ENCODE data around the gene LMX1B.
A peak's percentile ranks its signal among the peaks of the same experiment; 100 is the strongest.

The LMX1B gene

DNA sequence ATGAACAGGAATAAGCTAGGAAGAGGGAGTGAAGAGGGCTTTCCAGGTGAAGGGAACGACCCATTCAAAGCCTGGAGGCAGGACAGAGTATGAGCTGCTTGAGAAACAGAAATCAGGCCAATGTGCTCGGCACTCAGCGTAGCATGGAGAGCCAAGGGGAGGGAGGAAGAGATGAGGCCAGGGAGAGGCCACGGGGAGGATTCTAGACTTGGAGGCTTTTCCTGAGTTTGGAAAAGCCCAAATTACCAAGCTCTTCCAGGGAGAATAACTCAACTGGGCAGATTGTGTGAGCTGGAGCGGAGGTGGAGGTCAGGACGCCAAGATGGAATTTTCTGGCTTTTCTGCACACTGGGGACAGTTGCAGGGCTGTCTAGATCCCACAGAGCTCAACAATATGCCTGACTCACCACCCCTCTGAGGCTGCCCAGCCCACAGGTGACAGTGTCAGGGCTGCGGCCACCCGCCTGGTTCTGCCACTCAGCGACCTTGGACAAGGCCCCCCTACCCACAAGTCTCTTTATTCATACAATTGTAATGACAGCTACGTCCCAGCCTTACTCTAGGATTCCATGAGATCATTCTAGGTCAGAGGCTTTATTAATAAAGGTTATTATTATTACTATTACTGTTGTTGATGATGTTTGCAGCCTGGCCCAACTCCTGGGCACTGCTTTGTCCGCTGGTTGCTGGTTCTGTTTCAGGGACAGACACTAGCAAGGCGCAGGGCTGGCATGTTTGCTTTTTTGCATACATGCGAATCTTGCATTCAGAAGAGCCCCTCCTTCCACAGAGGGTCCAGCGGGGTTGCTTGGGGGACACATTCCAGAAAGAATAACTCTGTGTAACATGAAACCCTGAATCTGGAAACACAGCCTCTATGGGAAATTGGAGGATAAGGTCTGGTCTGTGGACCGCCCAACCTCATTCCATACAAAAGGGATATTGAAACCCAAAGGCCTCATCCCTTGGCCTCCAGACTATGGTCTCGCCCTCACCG is 9.4 kb upstream of the LMX1B start:
- DNase-seq (ENCODE audit: low read depth in 2 of 2): no peak

DNA sequence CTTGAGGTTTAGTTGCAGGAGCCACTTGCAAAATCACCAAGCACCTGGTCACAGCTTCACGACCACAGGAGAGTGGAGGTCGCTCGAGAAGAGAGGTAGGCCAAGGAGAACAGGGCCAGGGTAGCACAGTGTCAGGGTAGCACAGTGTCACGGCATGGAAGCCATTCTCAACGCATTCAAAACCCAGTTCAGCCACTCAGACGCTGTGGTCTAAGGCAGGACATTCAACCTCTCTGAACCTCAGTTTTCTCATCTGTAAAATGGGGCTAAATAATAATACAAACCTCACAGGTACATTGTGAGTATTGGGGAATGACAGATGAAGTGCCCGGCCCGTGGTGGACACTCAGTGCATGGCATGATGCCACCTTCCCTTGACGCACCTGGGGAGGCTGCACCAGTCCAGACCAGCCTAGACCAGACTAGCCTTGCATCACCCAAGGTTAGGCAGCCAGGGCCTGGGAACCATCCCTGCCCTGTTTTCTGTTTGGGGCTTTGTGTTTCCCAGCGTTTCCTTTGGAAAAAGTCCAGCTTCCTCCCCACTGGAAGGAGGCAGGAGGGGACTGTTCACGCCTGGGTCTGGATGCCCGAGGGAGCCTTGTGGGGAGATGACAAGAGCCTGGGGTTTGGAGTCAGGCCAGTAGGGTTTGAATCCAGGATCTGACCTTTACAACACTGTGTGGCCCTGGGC is 7.8 kb upstream of the LMX1B start:
- no peak for DNase-seq (ENCODE audit: low read depth in 2 of 2)

DNA sequence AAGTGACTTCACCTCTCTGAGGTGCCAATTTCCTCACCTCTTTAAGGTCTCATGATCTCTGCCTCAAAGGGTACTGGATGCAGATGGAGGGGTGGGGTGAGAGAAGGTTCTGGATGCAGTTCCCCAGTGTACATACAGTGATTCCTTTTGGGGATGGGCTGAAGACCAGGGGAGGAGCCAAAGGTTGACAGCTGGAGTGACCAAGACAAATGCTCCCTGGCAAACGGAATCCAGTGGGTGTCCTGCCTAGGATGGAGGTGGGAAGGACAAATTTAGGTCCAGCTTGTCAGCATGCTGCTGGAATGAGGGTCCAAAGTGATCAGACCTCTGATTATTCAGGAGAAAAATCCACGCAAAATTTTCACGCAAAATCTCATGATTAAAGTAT is 7.3 kb upstream of the LMX1B start:
- DNase-seq (ENCODE audit: low read depth in 2 of 2): no peak

DNA sequence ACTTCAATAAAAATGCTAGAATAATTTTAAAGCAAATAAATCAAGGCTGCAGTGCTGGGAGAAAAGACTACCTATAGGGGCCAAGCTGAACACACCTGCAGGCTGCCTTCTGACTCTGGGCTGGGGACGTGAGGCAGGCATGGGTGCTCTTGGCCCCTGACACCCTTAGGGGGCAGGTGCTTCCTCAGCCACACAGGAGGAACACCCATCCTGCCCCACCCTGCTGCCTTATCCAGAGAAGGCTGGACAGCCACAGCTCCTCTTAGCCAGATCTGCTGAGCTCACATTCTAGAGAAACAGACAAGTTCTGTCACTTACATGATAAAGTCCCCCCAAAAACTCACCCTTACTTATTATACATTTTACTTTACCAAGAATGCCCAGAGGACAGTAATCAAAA is 6.6 kb upstream of the LMX1B start:
- DNase-seq (ENCODE audit: low read depth in 2 of 2): no peak

- DNase-seq (ENCODE audit: low read depth in 2 of 2): no peak
Measured at GRCh38 chr9:126607731-126608130, 6.0 kb upstream of the LMX1B start.

GRCh38 chr9:126608551-126608950 is 5.2 kb upstream of the LMX1B start:
- DNase-seq (ENCODE audit: low read depth in 2 of 2): no peak

GRCh38 chr9:126609191-126609590 is 4.5 kb upstream of the LMX1B start:
- no peak for DNase-seq (ENCODE audit: low read depth in 2 of 2)

- no peak for DNase-seq (ENCODE audit: low read depth in 2 of 2)
Measured at GRCh38 chr9:126609711-126610388, 3.9 kb upstream of the LMX1B start.

DNA sequence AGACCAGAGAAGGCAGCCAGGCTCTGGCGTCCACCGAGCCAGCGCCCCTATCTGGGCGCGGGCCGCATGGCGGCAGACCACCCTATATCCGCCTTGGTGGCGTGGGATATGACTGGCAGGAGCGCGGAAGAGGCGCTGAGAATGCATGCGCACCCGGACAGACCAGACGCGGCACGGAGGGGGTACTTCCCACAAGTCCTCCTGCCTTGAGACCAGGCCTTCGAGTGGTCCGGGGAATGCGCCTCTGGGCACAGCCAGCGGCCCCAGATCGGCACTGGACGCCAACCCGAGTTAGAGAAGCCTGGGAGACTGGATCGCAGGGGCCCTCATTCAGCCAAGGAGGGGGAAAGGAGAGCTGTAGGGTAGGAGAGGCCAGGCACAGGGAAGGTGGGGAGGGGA is 2.5 kb upstream of the LMX1B start:
- DNase-seq (ENCODE audit: low read depth in 2 of 2): no peak

GRCh38 chr9:126611592-126612325 is 2.0 kb upstream of the LMX1B start:
- DNase-seq (ENCODE audit: low read depth in 2 of 2): peak; percentile 40 to 42

DNA sequence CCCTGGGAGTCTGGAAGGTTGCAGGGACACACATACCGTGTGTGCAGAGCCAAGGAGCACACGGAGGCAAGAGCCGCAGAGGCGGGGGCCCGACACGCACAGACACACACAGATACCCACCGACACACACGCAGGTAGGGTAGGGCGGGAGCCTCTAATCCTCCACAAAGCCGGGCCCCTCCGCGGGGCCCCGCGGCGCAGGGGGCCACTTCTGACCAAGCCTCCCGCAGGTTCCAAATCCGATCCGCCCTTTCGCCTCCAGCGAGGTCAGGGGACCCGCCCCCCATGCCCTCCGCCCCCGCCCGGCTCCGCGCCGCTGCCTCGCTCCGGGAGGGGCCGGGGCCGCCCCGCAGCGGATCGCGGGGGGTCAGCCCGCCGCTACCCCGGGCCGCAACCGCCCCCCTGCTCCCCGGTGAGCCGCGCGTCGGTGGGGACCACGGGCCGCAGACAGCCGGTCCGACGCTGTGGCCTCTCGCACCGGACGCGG is 1.4 kb upstream of the LMX1B start:
- no peak for DNase-seq (ENCODE audit: low read depth in 2 of 2)

DNA sequence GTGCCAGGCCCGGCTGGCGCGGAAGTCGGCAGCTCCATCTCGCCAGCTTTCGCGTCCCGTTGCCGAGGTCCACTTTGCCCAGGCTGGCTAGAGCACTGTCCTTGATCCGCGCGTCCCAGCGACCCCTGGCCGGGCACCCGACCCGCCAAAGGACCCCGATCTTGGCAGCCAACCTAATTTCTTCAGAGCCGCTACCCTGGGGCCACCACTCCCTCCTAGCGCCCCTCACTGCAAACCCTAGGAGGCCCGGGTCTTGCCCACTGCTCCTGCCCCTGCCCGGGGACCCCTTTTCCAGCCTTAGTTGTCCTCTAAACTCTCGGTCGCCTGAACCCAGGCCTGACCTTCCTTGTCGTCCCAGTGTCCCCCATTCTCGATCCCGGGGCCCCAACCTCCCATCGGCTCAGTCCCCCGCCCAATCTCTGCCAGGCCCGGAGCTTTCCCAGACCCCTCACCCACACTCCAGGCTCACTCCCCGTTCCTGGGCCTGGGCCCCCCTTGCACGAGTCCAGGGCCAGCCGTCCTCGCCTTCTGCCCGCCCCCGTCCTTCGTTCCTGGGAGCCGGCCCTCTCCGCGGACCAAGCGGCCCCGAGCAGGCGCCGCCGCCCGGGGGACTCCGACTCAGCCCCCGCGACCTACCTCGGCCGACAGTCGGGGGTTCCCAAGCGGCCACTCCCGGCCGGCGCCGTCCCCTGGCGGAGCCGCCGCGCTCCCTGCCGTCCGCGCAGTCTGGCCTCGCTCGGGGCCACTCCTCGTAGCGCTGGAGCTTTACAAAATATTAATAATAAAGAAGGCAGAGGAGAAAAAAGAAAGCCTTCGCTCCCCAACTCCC is 701 bp upstream of the LMX1B start:
- no peak for DNase-seq (ENCODE audit: low read depth in 2 of 2)

DNA sequence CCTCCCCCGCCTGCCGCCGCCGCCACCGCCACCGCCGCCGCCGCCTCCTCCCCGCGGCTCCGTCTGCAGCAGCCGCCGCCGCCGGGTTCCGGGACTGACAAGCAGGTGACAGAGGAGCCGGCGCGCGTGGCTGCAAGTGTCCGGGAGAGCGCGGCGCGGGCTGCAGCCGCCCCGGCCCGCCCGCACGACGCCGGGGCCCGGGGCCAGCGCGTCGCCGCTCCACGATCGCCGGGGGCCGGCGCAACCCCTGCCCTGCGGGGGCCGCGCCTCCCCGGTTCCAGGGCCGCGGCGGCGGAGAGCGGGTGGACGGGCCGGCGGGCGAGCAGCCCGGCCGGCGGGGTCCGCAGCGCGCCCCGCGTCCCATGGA is 343 bp downstream of the LMX1B start:
- DNase-seq (ENCODE audit: low read depth in 2 of 2): no peak

DNA sequence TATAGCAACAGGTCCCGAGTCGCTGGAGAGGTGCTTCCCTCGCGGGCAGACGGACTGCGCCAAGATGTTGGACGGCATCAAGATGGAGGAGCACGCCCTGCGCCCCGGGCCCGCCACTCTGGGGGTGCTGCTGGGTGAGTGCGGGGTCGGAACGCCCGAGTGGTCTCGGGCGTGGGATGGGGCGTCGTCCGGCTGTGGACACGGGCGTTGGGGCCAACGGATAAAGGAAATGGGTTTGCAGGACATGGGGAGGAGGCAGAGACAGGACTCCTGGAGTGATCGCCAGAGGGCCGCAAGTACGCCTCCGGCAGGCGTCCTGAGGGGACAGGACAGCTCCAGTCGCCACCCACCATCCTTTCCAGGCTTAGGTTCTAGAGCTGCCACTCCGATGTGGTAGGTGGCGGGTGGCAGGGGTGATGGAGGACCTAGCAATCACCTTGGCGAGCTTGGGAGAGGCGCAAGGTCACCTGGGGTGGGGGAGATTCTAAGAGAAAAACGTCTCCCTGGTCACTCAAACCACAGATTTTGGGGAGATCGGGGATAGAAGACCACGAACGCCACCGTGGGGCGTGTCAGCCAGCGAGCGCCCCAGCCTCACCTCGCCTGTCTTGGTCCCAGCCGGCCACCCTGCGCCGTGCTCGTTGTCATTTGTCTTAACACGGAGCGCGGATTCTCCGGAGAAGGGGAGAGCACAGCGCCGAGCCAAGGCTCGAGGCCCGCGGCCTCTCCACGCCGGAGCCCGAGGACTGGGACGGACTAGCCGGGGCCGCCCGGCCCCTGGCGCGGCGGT is 922 bp downstream of the LMX1B start:
- no peak for DNase-seq (ENCODE audit: low read depth in 2 of 2)

- DNase-seq (ENCODE audit: low read depth in 2 of 2): no peak
Measured at GRCh38 chr9:126615245-126615790, 1.6 kb downstream of the LMX1B start.

GRCh38 chr9:126615791-126616447 is 2.2 kb downstream of the LMX1B start:
- no peak for DNase-seq (ENCODE audit: low read depth in 2 of 2)

DNA sequence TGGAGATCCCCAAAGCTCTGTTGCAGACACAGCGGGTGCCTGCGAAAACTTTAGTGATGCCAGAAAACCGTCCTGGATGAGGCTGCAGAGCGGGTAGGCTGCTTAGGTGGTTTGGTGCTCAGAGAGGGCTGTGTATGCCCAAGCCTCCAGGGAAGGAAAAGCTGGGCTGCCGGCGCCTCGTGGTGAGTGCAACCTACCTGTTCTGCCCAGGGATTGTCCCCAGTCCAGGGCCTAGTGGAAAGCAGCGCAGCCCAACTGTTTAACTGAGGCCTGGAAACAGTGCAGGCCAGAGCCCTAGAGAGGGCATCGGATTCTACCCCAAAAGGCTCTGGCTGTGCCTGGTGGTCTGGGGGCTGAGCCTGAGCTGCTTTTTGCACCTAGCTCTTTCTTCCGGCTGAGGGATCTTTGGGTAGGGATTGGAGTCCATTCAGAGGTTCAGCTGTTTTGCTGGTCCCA is 2.8 kb downstream of the LMX1B start:
- no peak for DNase-seq (ENCODE audit: low read depth in 2 of 2)

- DNase-seq (ENCODE audit: low read depth in 2 of 2): no peak
Measured at GRCh38 chr9:126617003-126617822, 3.5 kb downstream of the LMX1B start.
